ENCODE measurements around the gene GPC3.

GPC3 gene

GRCh38 chrX:134013092-134013497, 27.7 kb upstream of the GPC3 start:
- Histone ChIP-seq H3K4me1 (ENCODE audit: control insufficient read depth, insufficient read depth, low read length) (no peaks in the 10 kb centered on the region), H3K4me3 (ENCODE audit: low read length) (no peak overlapping the region), H3K36me3 (ENCODE audit: control insufficient read depth, insufficient read depth, low read length) (no peaks in the 10 kb centered on the region)

GRCh38 chrX:134010690-134011089, 25.3 kb upstream of the GPC3 start:
- Histone ChIP-seq H3K4me3 (ENCODE audit: low read length) (no peak overlapping the region), H3K27me3 (ENCODE audit: control insufficient read depth, insufficient read depth, low read length) (no peaks in the 10 kb centered on the region), H3K4me1 (ENCODE audit: control insufficient read depth, insufficient read depth, low read length) (no peaks in the 10 kb centered on the region), H3K9ac (ENCODE audit: low read length) (no peak overlapping the region), H3K36me3 (ENCODE audit: control insufficient read depth, insufficient read depth, low read length) (no peaks in the 10 kb centered on the region), H3K9me3 (ENCODE audit: control insufficient read depth, low read length) (no peaks in the 10 kb centered on the region)

More at GRCh38 chrX:134013092-134013497, 27.7 kb upstream of the GPC3 start:
- H3K9ac ChIP-seq (ENCODE audit: low read length): no peak overlapping the region
- no peaks in the 10 kb centered on the region for H3K27me3 ChIP-seq (ENCODE audit: control insufficient read depth, insufficient read depth, low read length)
- no peaks in the 10 kb centered on the region for H3K9me3 ChIP-seq (ENCODE audit: control insufficient read depth, low read length)

- Histone ChIP-seq H3K9ac (ENCODE audit: low read length) (no peak overlapping the region), H3K4me1 (ENCODE audit: control insufficient read depth, insufficient read depth, low read length) (no peaks in the 10 kb centered on the region), H3K4me3 (ENCODE audit: low read length) (no peak overlapping the region), H3K9me3 (ENCODE audit: control insufficient read depth, low read length) (no peaks in the 10 kb centered on the region), H3K27me3 (ENCODE audit: control insufficient read depth, insufficient read depth, low read length) (no peaks in the 10 kb centered on the region), H3K36me3 (ENCODE audit: control insufficient read depth, insufficient read depth, low read length) (no peaks in the 10 kb centered on the region)
Observed at GRCh38 chrX:134007716-134008115, 22.3 kb upstream of the GPC3 start.

- Histone ChIP-seq H3K4me3 (ENCODE audit: low read length) (no peak overlapping the region), H3K36me3 (ENCODE audit: control insufficient read depth, insufficient read depth, low read length) (no peaks in the 10 kb centered on the region), H3K27me3 (ENCODE audit: control insufficient read depth, insufficient read depth, low read length) (no peaks in the 10 kb centered on the region), H3K9me3 (ENCODE audit: control insufficient read depth, low read length) (no peaks in the 10 kb centered on the region), H3K9ac (ENCODE audit: low read length) (no peak overlapping the region), H3K4me1 (ENCODE audit: control insufficient read depth, insufficient read depth, low read length) (no peaks in the 10 kb centered on the region)
Observed at GRCh38 chrX:134006484-134007161, 21.2 kb upstream of the GPC3 start.

DNA sequence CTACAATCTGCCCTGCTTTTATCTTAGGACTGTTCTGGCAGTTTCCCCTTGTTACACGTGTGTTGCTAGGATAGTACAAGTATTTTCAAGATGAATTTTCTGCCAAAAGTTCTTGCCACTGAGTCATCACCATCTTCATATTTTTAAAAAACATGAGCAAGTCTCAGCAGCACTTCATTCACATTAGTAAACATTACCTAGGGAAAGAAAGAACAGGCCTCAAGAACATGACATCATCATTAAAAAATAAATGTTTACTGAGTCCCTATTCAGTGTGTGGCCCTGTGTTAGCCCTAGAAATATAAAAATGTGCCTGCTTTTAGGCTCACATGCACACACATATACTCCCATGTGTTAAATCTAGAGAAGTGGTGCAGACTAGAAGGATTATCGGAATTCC, 18.7 kb upstream of the GPC3 start:
- H3K9ac ChIP-seq (ENCODE audit: low read length): no peak overlapping the region
- H3K27me3 ChIP-seq (ENCODE audit: control insufficient read depth, insufficient read depth, low read length): no peaks in the 10 kb centered on the region
- H3K9me3 ChIP-seq (ENCODE audit: control insufficient read depth, low read length): no peaks in the 10 kb centered on the region
- no peaks in the 10 kb centered on the region for H3K4me1 ChIP-seq (ENCODE audit: control insufficient read depth, insufficient read depth, low read length)
- no peaks in the 10 kb centered on the region for H3K36me3 ChIP-seq (ENCODE audit: control insufficient read depth, insufficient read depth, low read length)
- no peak overlapping the region for H3K4me3 ChIP-seq (ENCODE audit: low read length)

GRCh38 chrX:134002921-134003615, 17.7 kb upstream of the GPC3 start:
- Histone ChIP-seq H3K36me3 (ENCODE audit: control insufficient read depth, insufficient read depth, low read length) (no peaks in the 10 kb centered on the region), H3K4me3 (ENCODE audit: low read length) (no peak overlapping the region), H3K27me3 (ENCODE audit: control insufficient read depth, insufficient read depth, low read length) (no peaks in the 10 kb centered on the region), H3K9me3 (ENCODE audit: control insufficient read depth, low read length) (no peaks in the 10 kb centered on the region), H3K9ac (ENCODE audit: low read length) (no peak overlapping the region), H3K4me1 (ENCODE audit: control insufficient read depth, insufficient read depth, low read length) (no peaks in the 10 kb centered on the region)

DNA sequence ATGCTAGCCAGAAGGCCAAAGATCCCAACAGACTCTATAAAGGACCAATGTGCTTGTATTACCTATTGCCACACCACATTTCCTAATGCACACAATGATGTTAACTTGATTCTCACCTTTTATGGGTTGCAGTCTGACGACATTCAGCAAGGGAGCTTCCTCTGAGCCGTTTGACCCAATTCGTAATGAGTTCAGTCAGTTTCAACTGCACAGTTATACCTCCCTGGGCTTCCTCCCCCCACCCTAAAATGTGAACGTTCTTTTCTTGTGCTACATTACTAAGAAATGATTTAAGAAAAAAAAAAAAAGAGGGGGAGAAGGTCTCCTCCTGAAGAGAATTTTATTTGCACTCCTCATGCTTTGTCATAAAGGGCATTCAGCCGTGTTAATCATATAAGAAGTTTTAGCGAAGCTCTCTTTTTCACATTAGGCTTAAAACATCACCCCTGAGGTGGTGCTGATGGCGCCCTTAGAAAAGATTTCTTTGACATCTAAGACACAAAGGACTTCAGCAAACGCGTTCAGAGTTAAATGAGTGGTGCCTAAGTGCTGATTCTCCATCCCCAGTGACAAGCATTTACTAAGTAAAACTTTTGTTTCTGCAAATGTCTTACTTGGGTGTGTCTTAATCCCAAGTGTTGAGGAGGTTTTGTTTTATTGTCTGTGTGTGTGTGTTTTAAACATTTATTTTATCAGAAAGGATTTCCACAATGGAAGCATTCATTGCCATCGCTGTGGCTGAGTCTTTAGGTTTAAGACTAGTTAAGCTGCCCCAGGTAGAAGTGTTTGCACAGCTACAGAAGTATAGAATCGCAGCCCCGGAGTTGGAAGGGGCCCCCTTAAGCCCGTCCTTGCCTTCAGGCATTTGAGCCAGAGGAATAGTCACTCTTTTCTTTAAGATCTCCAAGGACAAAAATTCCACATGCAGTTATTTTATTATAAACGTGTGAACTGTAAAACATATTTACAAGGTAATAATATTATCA, 15.2 kb upstream of the GPC3 start:
- Histone ChIP-seq H3K27me3 (ENCODE audit: control insufficient read depth, insufficient read depth, low read length) (no peaks in the 10 kb centered on the region), H3K36me3 (ENCODE audit: control insufficient read depth, insufficient read depth, low read length) (no peaks in the 10 kb centered on the region), H3K4me3 (ENCODE audit: low read length) (no peak overlapping the region), H3K4me1 (ENCODE audit: control insufficient read depth, insufficient read depth, low read length) (no peaks in the 10 kb centered on the region), H3K9me3 (ENCODE audit: control insufficient read depth, low read length) (no peaks in the 10 kb centered on the region), H3K9ac (ENCODE audit: low read length) (no peak overlapping the region)

DNA sequence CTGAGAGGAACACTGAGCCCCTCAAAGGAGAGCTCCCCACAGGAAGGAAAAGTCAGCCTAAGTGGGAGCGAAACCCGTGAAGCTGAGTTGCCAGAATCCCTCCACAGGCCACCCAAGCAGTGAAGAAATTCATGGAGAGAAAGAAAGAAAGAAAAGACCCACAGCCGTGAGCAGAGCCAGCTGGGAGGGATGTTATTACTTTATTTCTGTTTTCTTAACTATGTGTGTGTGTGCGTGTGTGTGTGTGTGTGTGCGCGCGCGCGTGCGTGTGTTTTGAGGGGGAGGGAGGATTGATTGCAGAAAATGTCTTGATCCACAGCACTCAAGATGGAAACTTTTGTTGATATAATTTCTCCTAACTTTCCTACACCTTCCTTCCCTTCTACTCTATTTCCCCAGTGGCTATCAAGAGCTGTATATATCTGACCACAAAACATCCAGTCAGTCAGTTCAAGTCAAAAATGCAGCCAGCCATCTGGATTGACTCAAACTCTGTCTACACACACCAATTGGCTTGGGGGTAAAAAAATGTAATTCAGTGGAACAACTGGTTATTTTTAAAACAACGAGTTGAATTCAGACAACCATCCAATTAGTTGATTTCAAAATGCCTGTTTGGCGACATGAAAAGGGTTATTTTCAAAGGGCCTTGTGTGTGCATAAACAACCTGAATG, 13.8 kb upstream of the GPC3 start:
- Histone ChIP-seq H3K36me3 (ENCODE audit: control insufficient read depth, insufficient read depth, low read length) (no peaks in the 10 kb centered on the region), H3K4me3 (ENCODE audit: low read length) (no peak overlapping the region), H3K9me3 (ENCODE audit: control insufficient read depth, low read length) (no peaks in the 10 kb centered on the region), H3K27me3 (ENCODE audit: control insufficient read depth, insufficient read depth, low read length) (no peaks in the 10 kb centered on the region), H3K4me1 (ENCODE audit: control insufficient read depth, insufficient read depth, low read length) (no peaks in the 10 kb centered on the region), H3K9ac (ENCODE audit: low read length) (no peak overlapping the region)

- Histone ChIP-seq H3K4me1 (ENCODE audit: control insufficient read depth, insufficient read depth, low read length) (no peaks in the 10 kb centered on the region), H3K4me3 (ENCODE audit: low read length) (no peak overlapping the region), H3K27me3 (ENCODE audit: control insufficient read depth, insufficient read depth, low read length) (no peaks in the 10 kb centered on the region), H3K9me3 (ENCODE audit: control insufficient read depth, low read length) (no peaks in the 10 kb centered on the region), H3K9ac (ENCODE audit: low read length) (no peak overlapping the region), H3K36me3 (ENCODE audit: control insufficient read depth, insufficient read depth, low read length) (no peaks in the 10 kb centered on the region)
Observed at GRCh38 chrX:133995759-133996158, 10.4 kb upstream of the GPC3 start.

DNA sequence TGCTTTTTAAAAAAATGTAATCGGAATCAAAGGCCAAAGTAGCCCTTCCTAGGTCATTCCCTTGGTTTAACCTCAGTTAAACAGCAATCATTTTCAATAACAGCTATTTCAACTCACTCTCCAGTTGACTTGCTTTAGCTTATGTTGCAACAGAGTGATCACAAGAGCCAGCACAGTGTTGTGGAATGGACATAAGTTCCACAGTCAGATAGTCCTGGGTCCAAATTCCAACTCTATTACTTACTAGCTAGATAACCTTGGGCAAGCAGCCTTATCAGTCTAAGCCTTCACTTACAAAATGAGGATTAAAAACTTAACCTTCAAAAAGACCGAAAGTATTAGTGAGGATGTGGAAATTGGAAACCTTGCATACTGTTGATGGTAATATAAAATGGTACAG, 9.2 kb upstream of the GPC3 start:
- H3K4me3 ChIP-seq (ENCODE audit: low read length): no peak overlapping the region
- H3K9ac ChIP-seq (ENCODE audit: low read length): no peak overlapping the region
- H3K27me3 ChIP-seq (ENCODE audit: control insufficient read depth, insufficient read depth, low read length): no peaks in the 10 kb centered on the region
- no peaks in the 10 kb centered on the region for H3K36me3 ChIP-seq (ENCODE audit: control insufficient read depth, insufficient read depth, low read length)
- H3K4me1 ChIP-seq (ENCODE audit: control insufficient read depth, insufficient read depth, low read length): no peaks in the 10 kb centered on the region
- H3K9me3 ChIP-seq (ENCODE audit: control insufficient read depth, low read length): no peaks in the 10 kb centered on the region

GRCh38 chrX:133992882-133993281, 7.5 kb upstream of the GPC3 start:
- Histone ChIP-seq H3K4me3 (ENCODE audit: low read length) (no peak overlapping the region), H3K9me3 (ENCODE audit: control insufficient read depth, low read length) (no peaks in the 10 kb centered on the region), H3K4me1 (ENCODE audit: control insufficient read depth, insufficient read depth, low read length) (no peaks in the 10 kb centered on the region), H3K27me3 (ENCODE audit: control insufficient read depth, insufficient read depth, low read length) (no peaks in the 10 kb centered on the region), H3K9ac (ENCODE audit: low read length) (no peak overlapping the region), H3K36me3 (ENCODE audit: control insufficient read depth, insufficient read depth, low read length) (no peaks in the 10 kb centered on the region)

Data from mucosa of stomach (tissue), 1 donor.